Measurements from ENCODE around the gene ANG. TPM values are rescaled to one million over a fixed set of nuclear protein-coding genes. Genes with fewer than 3 reads are reported as not detected.

The ANG gene
- total and polyA plus RNA-seq, 2 donors (not counting 1 experiment from before 2014, with no cell fraction given): 1.7 to 2.0 TPM

DNA sequence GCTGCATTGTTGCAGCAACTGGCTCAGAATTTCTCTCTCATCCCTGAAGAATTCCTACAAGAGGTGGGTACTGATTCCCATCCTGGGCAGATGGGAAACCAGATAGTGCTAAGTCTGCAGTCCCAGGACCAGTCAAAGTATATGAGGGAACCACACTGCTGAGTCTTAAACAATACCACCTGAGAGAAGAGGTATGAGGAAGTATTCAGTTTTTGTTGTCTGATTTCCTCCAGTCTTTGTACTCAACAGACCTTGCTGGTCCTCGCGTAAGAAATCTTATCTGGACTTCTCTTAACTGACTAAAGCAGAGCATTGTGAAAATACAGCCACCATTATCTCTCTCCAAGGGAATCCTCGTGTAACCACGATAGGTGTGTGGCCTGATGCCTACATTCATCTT, 53.6 kb downstream of the ANG start:
- ATAC-seq (ENCODE audit: low read depth) (no peak), DNase-seq (no peak)
- H3K4me1 Mint-ChIP-seq: peaks cover 9% of the 10 kb centered on the region
- 20% methylated on average over 2 of the region's 4 CpGs for WGBS (ENCODE audit: insufficient coverage)
- Histone ChIP-seq H3K9me3 (ENCODE audit: control extremely low read depth in 1 of 3, control insufficient read depth in 2 of 3, insufficient read depth in 1 of 3, low read length in 2 of 3) (no peaks in the 10 kb centered on the region), H3K27ac (ENCODE audit: low read length in 2 of 2) (peak overlapping the region in 1 of 2 donors; percentile 57), H3K36me3 (replicated peaks in 1 of 2; ENCODE audit: control extremely low read depth in 1 of 2, control insufficient read depth in 1 of 2, extremely low read depth in 1 of 2, insufficient read depth in 2 of 2, low read length in 1 of 2) (no peaks in the 10 kb centered on the region), H3K4me1 (ENCODE audit: control insufficient read depth in 2 of 2, insufficient read depth in 2 of 2, low read length in 2 of 2) (peaks cover 0 to 8% of the 10 kb centered on the region in 2 donors), H3K79me2 (ENCODE audit: control insufficient read depth, insufficient read depth, low read length) (no peaks in the 10 kb centered on the region), H3K4me3 (ENCODE audit: control extremely low read depth in 1 of 5, extremely low read depth in 1 of 5, insufficient read depth in 1 of 5, low read depth in 2 of 5, low read length in 4 of 5) (no peak overlapping the region), H3K9ac (ENCODE audit: low read length) (no peak overlapping the region), H3K4me2 (replicated peaks; ENCODE audit: low read depth, low read length, poor library complexity, severe bottlenecking) (peak overlapping the region; percentile 17), H4K20me1 (ENCODE audit: control insufficient read depth, insufficient read depth, low read length, poor library complexity, severe bottlenecking) (no peaks in the 10 kb centered on the region), H2AFZ (ENCODE audit: insufficient read depth, low read depth, low read length, poor library complexity, severe bottlenecking) (peak overlapping the region; percentile 67), H3K27me3 (replicated peaks in 1 of 4; ENCODE audit: control extremely low read depth in 1 of 4, control insufficient read depth in 3 of 4, insufficient read depth in 4 of 4, low read length in 3 of 4) (no peaks in the 10 kb centered on the region)
- intact Hi-C loops (cut with micrococcal nuclease): loop anchor here (5.0 kb wide), 1 partner anchor 35 kb away; no protein-coding TSS in a partner anchor
- no peak for TF ChIP-seq EZH2 (IDR thresholded peaks at IDR 0.05; ENCODE audit: borderline replicate concordance, insufficient read depth, low read depth, low read length, poor library complexity, severe bottlenecking)
- TF ChIP-seq, protein P1, sequence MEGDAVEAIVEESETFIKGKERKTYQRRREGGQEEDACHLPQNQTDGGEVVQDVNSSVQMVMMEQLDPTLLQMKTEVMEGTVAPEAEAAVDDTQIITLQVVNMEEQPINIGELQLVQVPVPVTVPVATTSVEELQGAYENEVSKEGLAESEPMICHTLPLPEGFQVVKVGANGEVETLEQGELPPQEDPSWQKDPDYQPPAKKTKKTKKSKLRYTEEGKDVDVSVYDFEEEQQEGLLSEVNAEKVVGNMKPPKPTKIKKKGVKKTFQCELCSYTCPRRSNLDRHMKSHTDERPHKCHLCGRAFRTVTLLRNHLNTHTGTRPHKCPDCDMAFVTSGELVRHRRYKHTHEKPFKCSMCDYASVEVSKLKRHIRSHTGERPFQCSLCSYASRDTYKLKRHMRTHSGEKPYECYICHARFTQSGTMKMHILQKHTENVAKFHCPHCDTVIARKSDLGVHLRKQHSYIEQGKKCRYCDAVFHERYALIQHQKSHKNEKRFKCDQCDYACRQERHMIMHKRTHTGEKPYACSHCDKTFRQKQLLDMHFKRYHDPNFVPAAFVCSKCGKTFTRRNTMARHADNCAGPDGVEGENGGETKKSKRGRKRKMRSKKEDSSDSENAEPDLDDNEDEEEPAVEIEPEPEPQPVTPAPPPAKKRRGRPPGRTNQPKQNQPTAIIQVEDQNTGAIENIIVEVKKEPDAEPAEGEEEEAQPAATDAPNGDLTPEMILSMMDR (IDR thresholded peaks at IDR 0.05): no peak
- ChIA-PET POLR2A (no interaction called here), CTCF (interaction anchor here (1.6 kb wide), 1 partner anchor 10 kb away, joined by 3 read pairs; no protein-coding TSS in a partner anchor)
- peaks cover 18% of the 10 kb centered on the region for H3K27me3 Mint-ChIP-seq
- H3K27ac Mint-ChIP-seq: peak overlapping the region; percentile 38
- H3K9me3 Mint-ChIP-seq (ENCODE audit: insufficient read depth): no peaks in the 10 kb centered on the region
- no peak overlapping the region for H3K4me3 Mint-ChIP-seq

DNA sequence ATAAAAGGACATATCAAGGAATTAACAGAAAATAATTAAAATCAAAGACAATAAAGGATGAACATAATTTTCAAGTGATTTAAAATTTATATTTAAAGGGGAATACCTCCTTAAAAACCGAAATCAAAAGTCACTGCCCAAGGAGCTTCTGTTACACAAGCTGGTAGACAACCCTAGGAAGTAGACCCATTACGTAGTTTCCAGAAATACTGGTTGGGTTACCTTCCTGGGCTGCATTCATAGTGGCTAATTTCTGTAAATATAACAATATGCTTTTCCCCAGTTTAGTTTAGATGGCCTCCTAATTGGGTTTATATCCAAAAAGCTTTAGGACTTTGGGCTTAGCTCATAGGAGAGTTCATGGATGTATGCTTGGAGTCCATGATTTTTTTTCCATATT, 55.0 kb downstream of the ANG start:
- Histone ChIP-seq H2AFZ (ENCODE audit: insufficient read depth, low read depth, low read length, poor library complexity, severe bottlenecking) (no peak overlapping the region), H3K9me3 (ENCODE audit: control extremely low read depth in 1 of 3, control insufficient read depth in 2 of 3, insufficient read depth in 1 of 3, low read length in 2 of 3) (no peaks in the 10 kb centered on the region), H3K9ac (ENCODE audit: low read length) (no peak overlapping the region), H4K20me1 (ENCODE audit: control insufficient read depth, insufficient read depth, low read length, poor library complexity, severe bottlenecking) (no peaks in the 10 kb centered on the region), H3K27me3 (replicated peaks in 1 of 4; ENCODE audit: control extremely low read depth in 1 of 4, control insufficient read depth in 3 of 4, insufficient read depth in 4 of 4, low read length in 3 of 4) (no peaks in the 10 kb centered on the region), H3K27ac (ENCODE audit: low read length in 2 of 2) (no peak overlapping the region), H3K79me2 (ENCODE audit: control insufficient read depth, insufficient read depth, low read length) (no peaks in the 10 kb centered on the region), H3K4me1 (ENCODE audit: control insufficient read depth in 2 of 2, insufficient read depth in 2 of 2, low read length in 2 of 2) (peaks cover 0 to 8% of the 10 kb centered on the region in 2 donors), H3K4me2 (replicated peaks; ENCODE audit: low read depth, low read length, poor library complexity, severe bottlenecking) (no peak overlapping the region), H3K4me3 (ENCODE audit: control extremely low read depth in 1 of 5, extremely low read depth in 1 of 5, insufficient read depth in 1 of 5, low read depth in 2 of 5, low read length in 4 of 5) (no peak overlapping the region), H3K36me3 (replicated peaks in 1 of 2; ENCODE audit: control extremely low read depth in 1 of 2, control insufficient read depth in 1 of 2, extremely low read depth in 1 of 2, insufficient read depth in 2 of 2, low read length in 1 of 2) (no peaks in the 10 kb centered on the region)
- intact Hi-C loops (cut with micrococcal nuclease): loop anchor here (5.0 kb wide), 1 partner anchor 36 kb away; no protein-coding TSS in a partner anchor
- Mint-ChIP-seq H3K27ac (no peak overlapping the region), H3K9me3 (ENCODE audit: insufficient read depth) (no peaks in the 10 kb centered on the region), H3K27me3 (peaks cover 16% of the 10 kb centered on the region), H3K4me3 (no peak overlapping the region), H3K4me1 (peaks cover 9% of the 10 kb centered on the region)
- no CpG with 5 or more reads among the region's 2 CpGs for WGBS (ENCODE audit: insufficient coverage)
- DNase-seq (no peak), ATAC-seq (ENCODE audit: low read depth) (no peak)
- TF ChIP-seq, protein P1 (IDR thresholded peaks at IDR 0.05): no peak
- no peak for TF ChIP-seq EZH2 (IDR thresholded peaks at IDR 0.05; ENCODE audit: borderline replicate concordance, insufficient read depth, low read depth, low read length, poor library complexity, severe bottlenecking)
- ChIA-PET POLR2A (no interaction called here), CTCF (interaction anchor here (1.2 to 3.8 kb wide), 4 partner anchors 12 to 212 kb away, joined by 3 to 10 read pairs (median 4); no protein-coding TSS in a partner anchor)

Small RNA genes lying within 50 kb of the gene (small RNA-seq; reads per million reads assigned to genes)
- not detected for gene RF00019 (ENCODE audit: insufficient read length, low read depth, low replicate concordance)

Other genes with a start within 250 kb of the ANG start
- gene OSGEP, start 234.0 kb upstream of the ANG start, total RNA-seq: 115 and 117 TPM in 2 replicates
- gene OSGEP, start 234.0 kb upstream of the ANG start, polyA plus RNA-seq: 156 and 274 TPM in 2 replicates
- 103 and 111 TPM in 2 replicates for gene APEX1, start 233.5 kb upstream of the ANG start, total RNA-seq
- 169 and 251 TPM in 2 replicates for gene APEX1, start 233.5 kb upstream of the ANG start, polyA plus RNA-seq
- 97.5 and 101 TPM in 2 replicates for gene PIP4P1, start 227.3 kb upstream of the ANG start, total RNA-seq
- 183 and 284 TPM in 2 replicates for gene PIP4P1, start 227.3 kb upstream of the ANG start, polyA plus RNA-seq
- 38.9 and 42.0 TPM in 2 replicates for gene PNP, start 219.4 kb upstream of the ANG start, total RNA-seq
- gene PNP, start 219.4 kb upstream of the ANG start, polyA plus RNA-seq: 93.0 and 119 TPM in 2 replicates
- 1.2 and 1.7 TPM in 2 replicates for gene RNASE10, start 183.2 kb upstream of the ANG start, total RNA-seq
- gene RNASE10, start 183.2 kb upstream of the ANG start, polyA plus RNA-seq: 0.10 TPM in 1 of 2 replicates, not detected in the other
- gene RNASE9, start 127.7 kb upstream of the ANG start, total RNA-seq: not detected in 2 replicates
- gene RNASE9, start 127.7 kb upstream of the ANG start, polyA plus RNA-seq: not detected in 2 replicates
- gene RNASE11, start 100.8 kb upstream of the ANG start, total RNA-seq: not detected in 2 replicates
- not detected in 2 replicates for gene RNASE11, start 100.8 kb upstream of the ANG start, polyA plus RNA-seq
- not detected in 2 replicates for gene RNASE12, start 97.4 kb upstream of the ANG start, total RNA-seq
- gene RNASE12, start 97.4 kb upstream of the ANG start, polyA plus RNA-seq: not detected in 2 replicates
- not detected in 2 replicates for gene OR6S1, start 47.1 kb upstream of the ANG start, total RNA-seq
- gene OR6S1, start 47.1 kb upstream of the ANG start, polyA plus RNA-seq: 0.14 and 0.16 TPM in 2 replicates
- gene RNASE4, start 4.2 kb upstream of the ANG start, total RNA-seq: 0.49 and 1.8 TPM in 2 replicates
- 1.2 and 1.8 TPM in 2 replicates for gene RNASE4, start 4.2 kb upstream of the ANG start, polyA plus RNA-seq
- gene EDDM3A, start 57.1 kb downstream of the ANG start, total RNA-seq: not detected in 2 replicates
- 0.26 TPM in 1 of 2 replicates, not detected in the other for gene EDDM3A, start 57.1 kb downstream of the ANG start, polyA plus RNA-seq
- gene EDDM3B, start 79.6 kb downstream of the ANG start, total RNA-seq: not detected in 2 replicates
- gene EDDM3B, start 79.6 kb downstream of the ANG start, polyA plus RNA-seq: not detected in 2 replicates
- 53.2 and 60.2 TPM in 2 replicates for gene RNASE6, start 92.5 kb downstream of the ANG start, total RNA-seq
- gene RNASE6, start 92.5 kb downstream of the ANG start, polyA plus RNA-seq: 37.2 and 56.6 TPM in 2 replicates
- gene RNASE1, start 114.1 kb downstream of the ANG start, total RNA-seq: 0.81 TPM in 1 of 2 replicates, not detected in the other
- 0.25 and 1.5 TPM in 2 replicates for gene RNASE1, start 114.1 kb downstream of the ANG start, polyA plus RNA-seq
- gene RNASE3, start 202.6 kb downstream of the ANG start, total RNA-seq: not detected in 2 replicates
- gene RNASE3, start 202.6 kb downstream of the ANG start, polyA plus RNA-seq: not detected in 2 replicates

Measured in B cell (primary cell).